GM19043 (cell line): ENCODE results near the gene PTTG1.
A peak's percentile ranks its signal among the peaks of the same experiment; 100 is the strongest.

Experiments used
- ATAC-seq: cut with Tn5 transposase; IDR thresholded peaks from one replicate; pipeline ENCODE4 v1.9.1; 2021; ENCODE audit warnings: low read depth; ENCODE audit not compliant: unreplicated experiment

PTTG1 gene

GRCh38 chr5:160421625-160422258 lies at the start of gene PTTG1:
PTTG1 (plus strand) TSS chr5:160421855; CDS start chr5:160422313, 458 bp downstream.
- ATAC-seq, result peak; percentile 54

DNA sequence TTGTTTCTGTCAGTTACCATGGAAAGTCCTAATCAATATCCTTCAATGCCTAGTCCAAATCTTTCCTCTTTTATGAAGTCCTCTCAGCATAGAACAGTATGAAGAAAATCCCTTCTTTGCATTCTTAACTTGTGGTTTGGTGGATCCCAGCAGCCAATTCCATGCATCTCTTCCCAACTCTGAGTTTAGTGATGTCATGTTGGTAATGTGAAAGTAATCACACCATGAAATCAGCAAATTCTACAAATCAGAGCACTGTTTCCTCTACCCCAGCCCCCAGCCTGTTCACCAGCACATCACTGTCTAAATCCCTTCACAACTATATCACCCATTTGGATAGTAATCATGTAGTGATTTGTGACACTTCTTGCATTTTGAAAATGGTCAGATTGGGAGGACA lies 46.5 kb upstream of the PTTG1 start:
- ATAC-seq, result no peak

GRCh38 chr5:160375701-160376100 lies 46.0 kb upstream of the PTTG1 start:
- ATAC-seq, result no peak

GRCh38 chr5:160376416-160376815 lies 45.2 kb upstream of the PTTG1 start:
- no peak for ATAC-seq

DNA sequence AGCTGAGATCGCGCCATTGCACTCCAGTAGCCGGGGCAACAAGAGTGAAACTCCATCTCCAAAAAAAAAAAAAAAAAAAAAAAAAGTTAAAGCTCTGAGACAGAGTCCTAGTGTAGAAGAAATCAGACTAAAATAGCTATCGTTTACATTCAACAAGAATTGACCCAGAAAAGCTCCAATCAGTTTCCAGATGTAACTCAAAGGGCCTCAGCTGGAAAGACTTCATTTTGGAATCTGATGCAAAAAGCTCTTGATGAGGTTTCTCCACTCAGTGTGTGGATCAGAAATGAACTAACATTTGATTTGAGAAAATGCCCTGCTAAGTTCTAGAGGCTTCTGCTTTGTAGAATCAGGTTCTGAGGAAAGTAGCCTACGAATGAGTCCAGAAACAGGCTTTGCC lies 44.0 kb upstream of the PTTG1 start:
- no peak for ATAC-seq

GRCh38 chr5:160378330-160378729 lies 43.3 kb upstream of the PTTG1 start:
- ATAC-seq, result no peak

GRCh38 chr5:160379511-160379910 lies 42.1 kb upstream of the PTTG1 start:
- ATAC-seq, result no peak

- ATAC-seq, result no peak
Observed at GRCh38 chr5:160380041-160380440, 41.6 kb upstream of the PTTG1 start.

GRCh38 chr5:160382346-160382745 lies 39.3 kb upstream of the PTTG1 start:
- ATAC-seq, result no peak

DNA sequence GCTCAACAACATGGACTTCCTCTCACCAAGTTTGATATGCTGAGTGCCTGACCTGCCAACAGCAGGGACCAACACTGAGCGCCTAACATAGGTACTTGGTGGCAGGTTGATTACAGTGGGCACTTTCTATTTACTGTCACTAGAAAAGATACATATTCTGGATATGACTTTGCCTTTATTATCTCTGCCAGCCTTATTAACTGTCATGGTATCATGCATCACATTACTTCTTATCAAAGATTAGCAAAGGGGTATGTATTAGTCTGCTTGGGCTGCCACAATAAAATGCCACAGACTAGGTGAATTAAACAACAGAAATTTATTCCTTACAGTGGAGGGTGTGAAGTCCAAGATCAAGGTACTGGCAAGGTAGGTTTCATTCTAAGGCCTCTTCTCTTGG lies 37.0 kb upstream of the PTTG1 start:
- ATAC-seq, result no peak

GRCh38 chr5:160385496-160385895 lies 36.2 kb upstream of the PTTG1 start:
- no peak for ATAC-seq

DNA sequence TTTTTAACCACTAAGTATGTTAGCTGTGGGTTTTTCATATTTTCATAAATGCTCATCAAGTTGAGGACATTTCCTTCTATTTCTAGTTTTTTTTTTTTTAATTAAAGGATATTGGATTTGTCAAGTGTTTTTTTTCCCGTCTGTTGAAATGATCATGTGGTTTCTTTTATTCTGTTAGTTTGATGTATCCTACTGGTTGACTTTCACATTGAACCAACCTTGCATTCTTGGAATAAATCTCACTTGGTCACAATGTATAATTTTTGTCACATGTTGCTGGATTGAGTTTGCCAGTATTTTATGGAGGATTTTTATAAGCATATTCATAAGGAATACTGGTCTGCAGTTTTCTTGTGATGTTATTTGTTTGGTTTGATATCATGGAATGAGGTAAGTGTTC lies 34.2 kb upstream of the PTTG1 start:
- no peak for ATAC-seq

GRCh38 chr5:160390787-160391696 lies 30.6 kb upstream of the PTTG1 start:
- ATAC-seq, result no peak

DNA sequence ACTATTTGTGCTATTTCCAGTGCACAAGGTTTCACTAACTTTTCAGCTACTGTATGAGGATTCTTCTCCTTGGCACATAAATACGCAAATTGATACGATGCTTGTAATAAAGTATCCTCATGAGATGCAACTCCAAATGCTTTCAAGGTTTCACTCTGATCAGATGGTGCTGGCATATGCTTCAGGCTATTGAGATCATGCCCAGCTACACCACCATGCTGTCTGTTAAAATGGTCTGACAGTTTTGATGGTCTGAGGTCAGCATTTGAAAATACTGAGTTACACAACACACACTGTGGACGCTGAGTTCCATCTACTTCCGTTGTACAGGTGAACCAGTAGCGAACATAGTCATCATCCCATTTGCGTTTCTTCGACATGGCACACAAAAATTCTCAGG lies 26.5 kb upstream of the PTTG1 start:
- no peak for ATAC-seq

GRCh38 chr5:160397492-160397891 lies 24.2 kb upstream of the PTTG1 start:
- ATAC-seq, result no peak

GRCh38 chr5:160398806-160399205 lies 22.8 kb upstream of the PTTG1 start:
- no peak for ATAC-seq

GRCh38 chr5:160399402-160400353 lies 22.0 kb upstream of the PTTG1 start, which contains the start of gene FAM200C:
FAM200C (minus strand) TSS chr5:160400054; CDS start chr5:160395490, 4,564 bp downstream.
- ATAC-seq, result peak; percentile 80

DNA sequence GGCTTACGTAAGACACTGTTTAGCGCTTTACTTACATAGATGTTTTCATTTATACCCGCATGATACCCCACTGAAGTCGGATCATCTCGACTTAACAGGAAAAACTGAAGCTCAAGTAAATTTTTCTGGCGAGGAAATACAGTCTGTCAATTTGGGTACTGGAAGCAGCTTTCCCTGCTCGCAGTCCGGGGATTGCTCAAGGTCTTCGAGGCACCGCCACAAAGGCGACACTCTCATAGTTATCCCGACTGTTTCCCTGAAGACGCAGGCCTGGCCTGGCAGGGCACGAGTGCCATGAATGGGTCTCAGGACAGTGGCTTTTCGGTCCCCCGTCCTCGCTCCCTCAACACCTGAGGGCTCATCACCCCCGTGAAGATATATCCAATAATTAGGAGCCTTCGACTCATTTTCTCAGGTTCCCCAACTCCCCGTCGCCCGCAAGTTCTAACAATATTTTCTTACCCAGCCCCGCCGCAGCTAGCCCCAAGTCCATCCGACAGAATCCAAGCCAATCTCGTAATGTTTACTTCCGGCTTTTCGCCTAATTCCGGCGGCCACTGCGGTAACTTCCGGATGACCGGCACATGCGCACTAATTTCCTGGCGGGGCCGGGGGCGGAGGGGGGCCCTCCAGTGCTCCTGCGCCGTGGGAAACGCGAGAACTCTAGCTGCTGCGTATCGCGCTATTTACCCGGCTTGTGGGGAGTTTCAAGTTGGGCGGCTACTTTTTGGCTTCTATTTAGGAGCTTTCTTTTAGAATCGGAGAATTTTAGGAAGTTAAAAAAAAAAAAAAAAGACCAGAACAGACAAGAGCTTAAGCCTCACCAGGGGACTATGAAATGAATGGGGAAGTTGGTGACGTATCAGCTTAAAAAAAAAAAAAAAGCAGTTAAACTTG lies 2.8 kb upstream of the PTTG1 start, which contains the start of gene SLU7:
SLU7 (minus strand) TSS at position 521 of the 897 bp plus-strand sequence. CDS start 3,787 bp downstream, outside the sequence.
- ATAC-seq, result peak; percentile 63
